Measurements from ENCODE around the gene OXNAD1.

Gene OXNAD1

GRCh38 chr3:16264708-16265454, at the start of gene OXNAD1, which contains the start of gene DPH3:
TSS of gene OXNAD1 (plus strand) at chr3:16265212. CDS start at chr3:16270953, 5,741 bp downstream.
TSS of gene DPH3 (minus strand) at chr3:16264943. CDS start at chr3:16264876, 67 bp downstream.
- DNase-seq: peak; percentile 100

DNA sequence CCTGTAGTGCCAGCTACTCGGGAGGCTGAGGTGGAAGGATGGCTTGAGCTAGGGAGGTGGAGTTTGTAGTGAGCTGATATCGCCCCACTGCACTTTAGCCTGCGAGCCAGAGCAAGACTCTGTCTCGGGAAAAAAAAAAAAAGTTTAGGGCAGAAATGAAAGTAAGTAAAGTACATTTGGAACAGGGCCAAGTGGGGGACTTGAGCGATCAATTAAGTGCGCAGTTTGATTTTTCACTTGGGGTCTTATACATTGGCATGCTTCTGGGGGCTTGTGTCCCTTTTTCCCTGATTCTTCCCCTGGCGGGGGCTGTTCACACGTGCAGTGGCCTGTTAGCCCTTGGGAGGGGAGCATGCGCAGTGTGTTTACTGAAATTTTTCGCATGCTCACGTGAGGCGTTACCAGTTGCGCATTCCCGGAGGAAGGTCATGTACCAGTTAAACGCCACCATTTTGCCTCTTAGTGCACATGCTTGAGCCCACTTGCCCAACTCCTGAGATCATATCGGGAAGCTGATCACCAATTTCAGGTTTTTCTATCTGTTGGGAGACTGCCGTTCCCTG, 48.6 kb upstream of the OXNAD1 start:
- DNase-seq: no peak

DNA sequence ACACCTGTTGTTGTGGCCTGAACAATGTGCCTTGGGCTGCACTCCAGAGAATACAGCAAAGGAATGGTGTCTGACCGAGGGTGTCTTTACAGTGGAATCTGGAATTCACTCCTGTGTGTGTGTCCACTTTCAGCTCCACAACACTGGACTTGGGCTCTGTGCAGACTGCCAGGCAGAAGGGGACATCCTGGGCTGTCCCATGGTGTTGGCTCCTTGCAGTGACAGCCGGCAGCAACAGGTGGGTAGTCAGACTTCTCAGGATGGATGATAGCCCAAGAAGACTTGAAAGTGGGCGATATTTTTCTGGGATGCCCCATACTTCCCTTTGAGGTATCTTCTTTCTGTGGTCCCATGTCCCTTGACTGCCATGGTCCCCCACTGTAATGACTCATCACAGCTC, 45.2 kb upstream of the OXNAD1 start:
- DNase-seq: no peak

DNA sequence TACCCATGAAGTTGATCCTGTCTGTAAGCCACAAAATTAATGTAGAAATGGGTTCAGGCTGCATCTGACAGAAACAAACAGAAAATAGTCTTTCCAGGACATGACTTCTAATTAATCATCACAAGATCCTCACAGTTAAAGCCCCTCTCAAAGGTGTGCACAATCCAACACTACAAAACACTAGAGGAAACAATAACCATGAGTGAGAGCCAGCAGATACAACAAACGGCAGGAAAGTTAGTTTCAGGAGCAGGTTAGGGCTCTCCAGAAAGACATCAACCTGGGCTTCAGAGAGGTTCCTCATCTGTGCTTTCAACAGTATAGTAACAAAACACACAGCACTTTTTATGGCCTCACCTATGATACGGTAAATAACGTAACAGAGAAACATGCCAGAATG, 43.0 kb upstream of the OXNAD1 start:
- DNase-seq: no peak

DNA sequence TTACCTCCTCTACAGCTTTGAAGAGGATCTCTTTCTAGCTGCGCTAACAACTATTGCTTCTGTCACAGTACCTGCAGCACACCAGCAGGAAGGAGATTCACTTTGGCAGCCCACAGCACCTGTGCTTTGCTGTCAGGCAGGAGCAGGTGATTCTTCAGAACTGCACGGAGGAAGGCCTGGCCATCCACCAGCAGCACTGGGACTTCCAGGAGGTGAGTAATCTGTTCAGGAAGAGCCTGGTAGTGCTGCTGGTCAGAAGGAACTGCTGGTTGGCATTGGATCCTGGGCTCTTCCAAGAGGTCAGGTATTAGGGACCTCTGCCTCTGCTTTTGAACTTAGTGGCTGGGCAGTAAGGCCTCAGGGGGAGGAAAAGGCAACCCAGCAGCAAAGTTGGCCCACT, 42.5 kb upstream of the OXNAD1 start:
- no peak for DNase-seq

DNA sequence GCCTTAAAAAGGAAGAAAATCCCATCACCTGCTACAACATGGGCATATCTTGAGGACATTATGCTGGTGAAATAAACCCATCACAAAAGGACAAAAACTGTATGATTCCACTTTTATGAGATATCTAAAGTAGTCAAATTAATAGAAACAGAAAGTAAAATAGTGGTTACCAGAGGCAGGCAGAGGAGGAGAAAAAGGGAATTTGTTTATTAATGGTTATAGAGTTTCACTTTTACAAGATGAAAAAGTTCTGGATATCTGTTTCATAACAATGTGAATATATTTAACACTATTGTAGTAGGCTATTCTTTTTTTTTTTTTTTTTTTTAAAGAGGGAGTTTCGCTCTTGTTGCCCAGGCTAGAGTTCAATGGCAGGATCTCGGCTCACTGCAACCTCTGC, 40.7 kb upstream of the OXNAD1 start:
- no peak for DNase-seq

DNA sequence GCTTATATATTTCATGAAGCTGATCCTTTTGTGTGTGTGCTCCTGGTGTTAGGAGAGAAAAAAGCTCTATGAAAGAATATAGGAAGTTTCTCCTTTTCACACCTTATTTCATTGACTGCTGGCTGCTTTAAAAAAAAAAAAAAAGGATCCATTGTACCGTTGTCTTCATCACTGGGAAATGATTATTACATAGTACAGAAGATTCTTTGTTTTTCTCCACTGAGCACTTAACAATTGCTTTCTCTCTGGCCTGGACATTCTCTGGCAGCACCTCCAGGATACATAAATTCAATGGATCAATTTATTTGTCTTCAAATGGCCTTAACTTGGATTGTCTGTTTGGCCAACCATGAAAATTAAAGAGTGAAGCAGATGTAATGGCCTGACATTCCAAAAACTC, 37.4 kb upstream of the OXNAD1 start:
- DNase-seq: no peak

DNA sequence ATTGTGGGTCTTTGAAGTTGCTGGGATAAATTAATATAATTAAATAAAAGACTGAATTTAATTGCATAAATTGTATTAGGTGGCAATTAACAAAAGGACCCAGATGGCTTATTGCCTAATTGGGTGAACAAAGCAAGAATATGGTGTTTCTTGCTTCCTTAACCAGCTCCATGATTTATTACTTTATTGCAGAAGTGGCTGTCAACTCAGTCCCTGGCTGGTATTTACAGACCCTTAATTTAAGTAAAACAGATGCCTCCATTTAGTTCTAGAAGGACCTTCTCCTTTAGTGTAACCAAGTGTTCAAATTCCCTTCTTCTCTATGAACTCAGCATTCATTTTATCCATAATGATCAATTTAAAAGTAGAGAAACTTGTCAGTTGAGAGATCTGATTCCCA, 35.3 kb upstream of the OXNAD1 start:
- no peak for DNase-seq

- no peak for DNase-seq
Measured at GRCh38 chr3:16231983-16232382, 33.0 kb upstream of the OXNAD1 start.

DNA sequence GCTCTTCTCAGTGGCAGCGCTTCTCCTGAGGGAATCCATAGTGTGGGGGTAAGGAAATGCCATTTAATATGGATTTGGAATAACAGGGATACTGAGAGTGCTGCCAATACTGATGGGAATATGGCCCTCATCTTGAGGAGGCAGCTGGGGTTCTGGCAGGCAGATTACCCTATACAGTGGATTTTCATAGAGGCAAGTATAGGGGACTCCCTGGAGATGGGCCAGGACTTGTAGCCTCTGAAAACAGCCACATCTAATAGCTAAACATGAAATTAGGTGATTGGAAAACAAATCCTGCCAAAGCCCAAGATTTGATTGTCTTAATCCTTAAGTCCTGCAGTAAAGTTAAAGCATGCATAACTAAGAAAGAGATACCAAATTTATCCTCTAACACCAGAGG, 31.2 kb upstream of the OXNAD1 start:
- DNase-seq: no peak

GRCh38 chr3:16234281-16234680, 30.7 kb upstream of the OXNAD1 start:
- no peak for DNase-seq

GRCh38 chr3:16236030-16236639, 28.9 kb upstream of the OXNAD1 start:
- DNase-seq: no peak

DNA sequence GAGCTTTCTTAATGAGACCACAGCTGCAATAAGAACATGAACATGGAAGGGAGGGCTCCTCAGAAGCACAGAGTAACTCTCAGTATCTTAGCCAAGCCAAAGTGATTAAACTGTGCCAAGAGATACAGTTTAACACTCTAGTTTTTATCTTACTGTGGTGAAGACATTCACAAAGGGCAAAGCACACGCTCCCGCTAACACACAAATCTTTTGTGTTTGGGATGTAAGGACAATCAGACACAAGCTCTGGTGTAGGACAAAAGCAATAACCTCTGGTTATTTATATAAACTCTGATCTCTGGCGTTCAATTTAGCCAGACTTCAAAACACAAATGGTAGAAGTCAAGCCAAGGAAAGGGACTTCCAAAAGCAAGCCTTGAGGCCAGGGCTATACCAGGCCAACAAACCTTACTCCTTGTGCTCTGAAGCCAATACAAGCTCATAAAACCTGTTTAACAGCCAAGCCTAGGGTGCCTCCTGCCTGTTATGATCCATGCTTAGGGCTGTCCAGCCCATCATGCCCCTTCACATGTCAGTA, 28.1 kb upstream of the OXNAD1 start:
- no peak for DNase-seq

DNA sequence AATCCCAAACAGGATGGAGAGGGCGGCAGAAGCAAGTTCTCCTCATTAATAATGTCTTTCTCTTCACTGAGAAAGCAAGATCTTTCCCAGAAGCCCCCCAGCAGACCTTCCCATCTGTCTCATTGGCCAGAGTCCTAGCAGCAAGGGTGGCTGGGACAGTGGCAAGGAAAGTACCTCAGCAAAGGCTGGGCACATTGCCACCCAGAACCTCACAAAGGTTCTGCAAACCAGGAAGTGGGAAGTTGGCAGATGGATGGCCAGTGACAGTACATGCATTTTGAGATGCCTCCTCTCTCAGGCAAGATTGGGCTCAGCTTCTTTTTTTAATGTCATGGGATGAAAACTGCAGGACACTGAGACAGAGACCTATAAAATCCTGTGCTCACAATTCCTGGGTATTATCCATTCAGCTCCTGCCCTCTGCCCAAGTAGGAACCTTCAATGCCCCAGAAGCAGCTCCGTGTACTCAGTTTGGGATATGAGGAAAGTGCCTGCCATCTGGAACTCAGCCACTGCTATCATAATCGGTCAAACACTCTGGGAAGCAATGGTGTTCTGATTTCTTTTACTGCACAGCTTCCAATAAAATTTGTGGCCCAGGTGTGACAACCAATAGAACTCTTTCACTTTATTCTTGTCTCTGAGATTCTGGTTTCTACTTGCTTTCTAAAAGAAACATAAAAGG, 25.8 kb upstream of the OXNAD1 start:
- peak; percentile 62 for DNase-seq

DNA sequence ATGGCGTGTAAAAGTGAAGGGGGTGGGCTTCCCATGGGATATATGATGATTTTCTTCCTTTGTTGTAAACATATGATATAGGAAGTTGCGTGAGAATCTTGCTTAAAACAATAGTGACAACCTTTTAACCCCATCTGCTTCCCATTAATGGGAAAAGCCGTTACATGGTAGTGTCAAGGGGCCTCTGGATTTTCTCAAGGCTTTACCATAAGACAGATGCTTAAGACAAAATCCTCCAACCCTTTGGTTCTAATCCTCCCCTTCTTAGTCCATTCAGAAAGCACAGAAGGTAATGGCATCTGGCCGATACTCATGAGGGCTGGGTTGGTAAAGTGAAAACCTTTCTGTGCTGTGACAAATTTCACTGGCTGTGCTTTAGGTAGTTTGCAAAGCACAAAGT, 25.2 kb upstream of the OXNAD1 start:
- no peak for DNase-seq

GRCh38 chr3:16240229-16241023, 24.6 kb upstream of the OXNAD1 start:
- DNase-seq: no peak

DNA sequence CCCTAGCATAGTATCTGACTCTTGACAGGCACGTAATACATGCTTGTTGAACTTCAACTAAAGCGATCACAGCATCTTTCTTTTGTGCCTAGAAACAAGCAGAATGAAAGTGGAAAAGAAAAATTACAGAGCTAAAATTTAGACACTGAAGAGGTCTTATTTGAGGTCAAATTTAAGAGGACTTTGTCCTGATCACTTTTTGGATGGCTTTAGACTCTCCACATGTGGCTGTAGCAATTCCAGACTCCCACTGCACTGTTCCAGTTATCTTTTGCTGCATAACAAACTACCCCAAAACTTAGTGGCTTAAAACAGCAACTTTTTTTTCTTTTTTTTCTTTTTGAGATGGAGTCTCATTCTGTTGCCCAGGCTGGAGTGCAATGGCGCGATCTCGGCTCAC, 23.8 kb upstream of the OXNAD1 start:
- DNase-seq: no peak

DNA sequence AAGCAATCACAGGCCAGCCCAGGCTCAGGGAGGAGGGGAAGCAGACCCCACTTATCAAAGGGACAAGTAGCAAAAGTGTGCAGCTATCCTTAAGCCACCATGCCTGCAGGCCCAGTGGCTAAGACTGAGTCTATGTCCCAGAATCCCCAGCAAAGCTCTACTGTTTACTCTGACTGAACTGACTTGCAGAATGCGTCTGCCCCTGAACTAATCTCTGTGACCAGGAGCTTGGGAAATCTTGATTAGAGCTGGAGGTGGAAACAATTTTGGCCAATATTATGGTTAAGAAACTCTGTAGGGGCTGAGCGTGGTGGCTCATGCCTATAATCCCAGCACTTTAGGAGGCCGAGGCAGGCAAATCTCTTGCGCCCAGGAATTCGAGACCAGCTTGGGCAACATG, 22.8 kb upstream of the OXNAD1 start:
- DNase-seq: no peak

DNA sequence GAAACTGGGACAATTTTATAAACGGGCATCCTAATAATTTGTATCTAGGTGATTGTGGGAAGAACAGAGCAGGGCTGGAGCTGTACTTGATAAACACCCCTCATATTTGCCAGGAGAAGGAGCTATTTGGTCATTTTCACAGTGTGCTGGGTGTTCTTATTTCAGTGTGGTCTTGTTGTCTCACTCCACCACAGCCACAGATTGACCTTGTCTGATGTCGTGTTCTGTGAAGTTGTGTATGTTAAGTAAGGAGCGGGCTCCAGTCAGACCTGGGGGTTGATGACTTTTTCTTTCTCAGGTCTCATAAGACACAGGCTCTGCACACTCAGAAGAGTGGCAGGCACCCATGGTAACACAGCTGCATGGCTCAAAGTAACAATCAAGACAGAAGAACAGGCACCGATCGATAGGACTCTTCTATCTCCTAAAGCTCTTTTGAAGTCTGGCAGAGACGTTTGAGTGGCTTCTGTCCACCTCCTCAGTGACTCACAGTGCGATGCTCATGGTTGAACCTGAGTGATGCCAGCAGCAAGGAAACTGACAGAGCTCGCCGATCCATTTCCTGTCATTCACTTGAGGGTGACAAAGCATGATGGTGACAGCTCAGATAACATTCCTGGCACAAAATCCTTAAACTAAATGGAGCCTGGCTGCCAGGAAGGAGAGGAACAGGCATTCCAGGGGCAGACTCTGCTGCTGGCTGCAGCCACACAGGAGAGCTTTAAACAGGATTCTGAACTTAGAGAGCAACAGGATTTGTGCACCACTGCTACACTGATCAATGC, 21.1 kb upstream of the OXNAD1 start:
- DNase-seq: no peak

GRCh38 chr3:16245609-16246008, 19.4 kb upstream of the OXNAD1 start:
- DNase-seq: no peak

GRCh38 chr3:16247282-16248061, 17.5 kb upstream of the OXNAD1 start:
- peak; percentile 87 for DNase-seq

Measured in RPMI8226 (cell line).